ENCODE results near the gene PPP1R12B.
"Not testable (repeated sequence)": the region's sequence is repeated elsewhere in the genome, so short reads cannot be mapped to it uniquely, and the experiment has no call there.

- TF ChIP-seq CTCF (conservative IDR thresholded peaks at IDR 0.05; ENCODE audit: low read depth, low read length); EZH2 (IDR thresholded peaks at IDR 0.05; ENCODE audit: borderline replicate concordance, low read depth, low read length, poor library complexity, severe bottlenecking): not testable (repeated sequence)
These were observed 275.0 kb downstream of the PPP1R12B start for GRCh38 chr1:202623476-202623875.

All from A673 (cell line).